CD4-positive, alpha-beta T cell treated with Interleukin-15 for 4 hours (primary cell): Measurements from ENCODE around the gene VTA1.
"Not testable (repeated sequence)": the region's sequence is repeated elsewhere in the genome, so short reads cannot be mapped to it uniquely, and the experiment has no call there.

Experiments used
- DNase-seq: peaks from one replicate; pipeline ENCODE4 v3.0.0-alpha.2; 2020; ENCODE audit warnings: low spot score

Gene VTA1

GRCh38 chr6:142146828-142147662, at the start of gene VTA1, which contains the start of gene NMBR:
Gene VTA1 (plus strand): TSS chr6:142147263. CDS start chr6:142147288, 25 bp downstream.
Gene NMBR (minus strand): TSS chr6:142147122. CDS start chr6:142088658, 58,464 bp downstream.
- peak; percentile 98 for DNase-seq

GRCh38 chr6:142104820-142105219, 42.2 kb upstream of the VTA1 start:
- not testable (repeated sequence) for DNase-seq

GRCh38 chr6:142110820-142111219, 36.2 kb upstream of the VTA1 start:
- DNase-seq: not testable (repeated sequence)

- DNase-seq: peak; percentile 71
Measured at GRCh38 chr6:142112451-142113061, 34.5 kb upstream of the VTA1 start.

GRCh38 chr6:142117366-142117765, 29.7 kb upstream of the VTA1 start:
- DNase-seq: no peak

GRCh38 chr6:142118328-142118727, 28.7 kb upstream of the VTA1 start:
- no peak for DNase-seq

GRCh38 chr6:142118925-142119324, 28.1 kb upstream of the VTA1 start:
- DNase-seq: no peak

GRCh38 chr6:142121342-142121741, 25.7 kb upstream of the VTA1 start:
- DNase-seq: no peak

GRCh38 chr6:142130814-142131213, 16.2 kb upstream of the VTA1 start:
- DNase-seq: no peak

GRCh38 chr6:142132625-142133024, 14.4 kb upstream of the VTA1 start, which contains the start of gene GJE1:
Gene GJE1 (plus strand): TSS chr6:142132925. CDS start chr6:142133159, 234 bp downstream.
- no peak for DNase-seq

GRCh38 chr6:142138876-142139275, 8.2 kb upstream of the VTA1 start:
- no peak for DNase-seq

GRCh38 chr6:142141531-142141930, 5.5 kb upstream of the VTA1 start:
- DNase-seq: not testable (repeated sequence)

- no peak for DNase-seq
Measured at GRCh38 chr6:142152746-142153145, 5.7 kb downstream of the VTA1 start.

GRCh38 chr6:142153196-142153595, 6.1 kb downstream of the VTA1 start:
- no peak for DNase-seq

GRCh38 chr6:142154336-142154735, 7.3 kb downstream of the VTA1 start:
- DNase-seq: no peak

- no peak for DNase-seq
Measured at GRCh38 chr6:142155091-142155490, 8.0 kb downstream of the VTA1 start.

GRCh38 chr6:142155895-142156757, 9.1 kb downstream of the VTA1 start:
- peak; percentile 37 for DNase-seq

- DNase-seq: not testable (repeated sequence)
Measured at GRCh38 chr6:142156758-142157068, 9.7 kb downstream of the VTA1 start.

- DNase-seq: no peak
Measured at GRCh38 chr6:142162780-142163179, 15.7 kb downstream of the VTA1 start.

- no peak for DNase-seq
Measured at GRCh38 chr6:142165227-142165626, 18.2 kb downstream of the VTA1 start.

- DNase-seq: no peak
Measured at GRCh38 chr6:142167071-142167470, 20.0 kb downstream of the VTA1 start.

GRCh38 chr6:142167486-142167885, 20.4 kb downstream of the VTA1 start:
- DNase-seq: no peak
